Activated CD8-positive, alpha-beta memory T cell treated with anti-CD3 and anti-CD28 coated beads for 36 hours (primary cell): ENCODE results near the gene WDR41. TPM values are rescaled to one million over a fixed set of nuclear protein-coding genes. Genes with fewer than 3 reads are reported as not detected.
"Not testable (repeated sequence)": the region's sequence is repeated elsewhere in the genome, so short reads cannot be mapped to it uniquely, and the experiment has no call there.

Experiments used
- CTCF ChIA-PET: fragments of 350-600 bp; sonication (Branson Sonifier 250); formaldehyde crosslinking; loops from one replicate; lab custom pipeline; 2021; ENCODE audit warnings: antibody characterized with exemption; lab: Charles Lee
- POLR2A ChIA-PET: fragments of 350-600 bp; sonication (Branson Sonifier 250); formaldehyde crosslinking; loops from one replicate; lab custom pipeline; 2021; ENCODE audit warnings: antibody characterized with exemption; lab: Charles Lee
- total RNA-seq, 2 experiments: library from RNA; stranded (reverse); gene quantifications; one replicate each; pipeline ENCODE4 v1.2.3, GENCODE V29; 2021

WDR41 gene
- total RNA-seq, 2 experiments from 2014 or later = 31.0 to 32.0 TPM

GRCh38 chr5:77418601-77419581 lies 73.2 kb downstream of the WDR41 start:
- POLR2A ChIA-PET = no interaction called here
- CTCF ChIA-PET = interaction anchor here (0.6 kb wide), 1 partner anchor 8 kb away, joined by 3 read pairs; no protein-coding TSS in a partner anchor

- POLR2A ChIA-PET = no interaction called here
- CTCF ChIA-PET = interaction anchor here (0.6 kb wide), 1 partner anchor 8 kb away, joined by 3 read pairs; no protein-coding TSS in a partner anchor
Measured at GRCh38 chr5:77418162-77418561, 74.0 kb downstream of the WDR41 start.

GRCh38 chr5:77413049-77413448 lies 79.1 kb downstream of the WDR41 start:
- ChIA-PET CTCF (no interaction called here), POLR2A (no interaction called here)

GRCh38 chr5:77409870-77410621 lies 82.1 kb downstream of the WDR41 start:
- POLR2A ChIA-PET = no interaction called here
- CTCF ChIA-PET = interaction anchor here (1.1 kb wide), 1 partner anchor 8 kb away, joined by 3 read pairs; no protein-coding TSS in a partner anchor

- ChIA-PET CTCF (no interaction called here), POLR2A (no interaction called here)
Measured at GRCh38 chr5:77407152-77407551, 85.0 kb downstream of the WDR41 start.

GRCh38 chr5:77402796-77403195 lies 89.3 kb downstream of the WDR41 start:
- ChIA-PET POLR2A (no interaction called here), CTCF (no interaction called here)

GRCh38 chr5:77400645-77401044 lies 91.5 kb downstream of the WDR41 start:
- CTCF ChIA-PET = no interaction called here
- POLR2A ChIA-PET = no interaction called here

GRCh38 chr5:77398896-77399295 lies 93.2 kb downstream of the WDR41 start:
- CTCF ChIA-PET = no interaction called here
- POLR2A ChIA-PET = no interaction called here

GRCh38 chr5:77398458-77398857 lies 93.7 kb downstream of the WDR41 start:
- POLR2A ChIA-PET = no interaction called here

GRCh38 chr5:77397686-77398292 lies 94.3 kb downstream of the WDR41 start:
- POLR2A ChIA-PET = interaction anchor here (0.6 kb wide), 1 partner anchor 309 kb away, joined by 6 read pairs; no protein-coding TSS in a partner anchor
- CTCF ChIA-PET = interaction anchor here (0.6 kb wide), 1 partner anchor 717 kb away, joined by 4 read pairs; no protein-coding TSS in a partner anchor

More at GRCh38 chr5:77398458-77398857, 93.7 kb downstream of the WDR41 start:
- CTCF ChIA-PET = no interaction called here

- ChIA-PET CTCF (no interaction called here), POLR2A (no interaction called here)
Measured at GRCh38 chr5:77396017-77396416, 96.1 kb downstream of the WDR41 start.

GRCh38 chr5:77394064-77394715 lies 97.9 kb downstream of the WDR41 start:
- CTCF ChIA-PET = interaction anchor here (0.6 kb wide), 1 partner anchor 68 kb away, joined by 4 read pairs; no protein-coding TSS in a partner anchor

GRCh38 chr5:77391240-77391765 lies 100.8 kb downstream of the WDR41 start:
- ChIA-PET POLR2A (no interaction called here), CTCF (no interaction called here)

More at GRCh38 chr5:77394064-77394715, 97.9 kb downstream of the WDR41 start:
- POLR2A ChIA-PET = no interaction called here

- ChIA-PET CTCF (no interaction called here), POLR2A (no interaction called here)
Measured at GRCh38 chr5:77390795-77391194, 101.3 kb downstream of the WDR41 start.

- CTCF ChIA-PET = no interaction called here
Measured at GRCh38 chr5:77390221-77390620, 101.9 kb downstream of the WDR41 start.

GRCh38 chr5:77389746-77390145 lies 102.4 kb downstream of the WDR41 start:
- CTCF ChIA-PET = interaction anchor here (1.1 kb wide), 1 partner anchor 10 kb away, joined by 3 read pairs; no protein-coding TSS in a partner anchor

More at GRCh38 chr5:77390221-77390620, 101.9 kb downstream of the WDR41 start:
- POLR2A ChIA-PET = no interaction called here

GRCh38 chr5:77386340-77386739 lies 105.8 kb downstream of the WDR41 start:
- CTCF ChIA-PET, POLR2A ChIA-PET: not testable (repeated sequence)

More at GRCh38 chr5:77389746-77390145, 102.4 kb downstream of the WDR41 start:
- POLR2A ChIA-PET = no interaction called here

GRCh38 chr5:77383336-77383735 lies 108.8 kb downstream of the WDR41 start:
- POLR2A ChIA-PET, CTCF ChIA-PET: not testable (repeated sequence)
